Measurements from ENCODE around the gene KPNA1.

GRCh38 chr3:122515870-122516269 lies 1.1 kb upstream of the KPNA1 start:
- TF ChIP-seq POLR2A (IDR thresholded peaks at IDR 0.05): no peak
- TF ChIP-seq CTCF (IDR thresholded peaks at IDR 0.05): no peak

Measured in esophagus squamous epithelium (tissue), 4 donors.